ENCODE results near the gene CHST8. TPM values are rescaled to one million over a fixed set of nuclear protein-coding genes. Genes with fewer than 3 reads are reported as not detected.

CHST8 gene
- total RNA-seq, 1 experiment from 2014 or later = 2.3 TPM

GRCh38 chr19:33780746-33781145 lies 159.0 kb downstream of the CHST8 start:
- Histone ChIP-seq H3K27me3 (replicated peaks; ENCODE audit: insufficient read depth, low read depth, low read length, poor library complexity) (peaks cover 4% of the 10 kb centered on the region), H3K9me3 (ENCODE audit: low read depth, low read length, poor library complexity, severe bottlenecking) (no peaks in the 10 kb centered on the region), H3K27ac (ENCODE audit: low read depth, low read length, poor library complexity, severe bottlenecking) (no peak overlapping the region), H3K4me3 (ENCODE audit: low read depth, low read length, poor library complexity, severe bottlenecking) (no peak overlapping the region), H3K36me3 (ENCODE audit: insufficient read depth, low read length, poor library complexity, severe bottlenecking) (no peaks in the 10 kb centered on the region), H3K4me1 (ENCODE audit: insufficient read depth, low read length, poor library complexity, severe bottlenecking) (peaks cover 6% of the 10 kb centered on the region)
- ChIA-PET POLR2A (ENCODE audit: low non-redundant PET) (no interaction called here), CTCF (no interaction called here)
- peak; percentile 21 for DNase-seq (ENCODE audit: low spot score)
- TF ChIP-seq CTCF (conservative IDR thresholded peaks at IDR 0.05; ENCODE audit: low read depth, low read length) (no peak), EZH2 (IDR thresholded peaks at IDR 0.05; ENCODE audit: borderline replicate concordance, low read depth, low read length, poor library complexity, severe bottlenecking) (no peak)
- intact Hi-C loops (cut with micrococcal nuclease; ENCODE audit: unreplicated experiment) = no loop called here
- no TSS peak for BruUV-seq (replicated peaks)

- H3K4me1 ChIP-seq (ENCODE audit: insufficient read depth, low read length, poor library complexity, severe bottlenecking) = peaks cover 6% of the 10 kb centered on the region
- H3K27ac ChIP-seq (ENCODE audit: low read depth, low read length, poor library complexity, severe bottlenecking) = no peak overlapping the region
- POLR2A ChIA-PET (ENCODE audit: low non-redundant PET) = no interaction called here
- H3K4me3 ChIP-seq (ENCODE audit: low read depth, low read length, poor library complexity, severe bottlenecking) = no peak overlapping the region
- no peaks in the 10 kb centered on the region for H3K36me3 ChIP-seq (ENCODE audit: insufficient read depth, low read length, poor library complexity, severe bottlenecking)
- intact Hi-C loops (cut with micrococcal nuclease; ENCODE audit: unreplicated experiment) = no loop called here
- CTCF ChIA-PET = no interaction called here
- no peak for TF ChIP-seq EZH2 (IDR thresholded peaks at IDR 0.05; ENCODE audit: borderline replicate concordance, low read depth, low read length, poor library complexity, severe bottlenecking)
- TF ChIP-seq CTCF (conservative IDR thresholded peaks at IDR 0.05; ENCODE audit: low read depth, low read length) = no peak
- no peak for DNase-seq (ENCODE audit: low spot score)
- no TSS peak for BruUV-seq (replicated peaks)
- no peaks in the 10 kb centered on the region for H3K9me3 ChIP-seq (ENCODE audit: low read depth, low read length, poor library complexity, severe bottlenecking)
- peaks cover 7% of the 10 kb centered on the region for H3K27me3 ChIP-seq (replicated peaks; ENCODE audit: insufficient read depth, low read depth, low read length, poor library complexity)
Measured at GRCh38 chr19:33781415-33781935, 159.7 kb downstream of the CHST8 start.

- no peak for TF ChIP-seq EZH2 (IDR thresholded peaks at IDR 0.05; ENCODE audit: borderline replicate concordance, low read depth, low read length, poor library complexity, severe bottlenecking)
- no peak for TF ChIP-seq CTCF (conservative IDR thresholded peaks at IDR 0.05; ENCODE audit: low read depth, low read length)
- H3K4me1 ChIP-seq (ENCODE audit: insufficient read depth, low read length, poor library complexity, severe bottlenecking) = peaks cover 6% of the 10 kb centered on the region
- H3K4me3 ChIP-seq (ENCODE audit: low read depth, low read length, poor library complexity, severe bottlenecking) = no peak overlapping the region
- H3K27me3 ChIP-seq (replicated peaks; ENCODE audit: insufficient read depth, low read depth, low read length, poor library complexity) = peaks cover 9% of the 10 kb centered on the region
- H3K9me3 ChIP-seq (ENCODE audit: low read depth, low read length, poor library complexity, severe bottlenecking) = no peaks in the 10 kb centered on the region
- no peaks in the 10 kb centered on the region for H3K36me3 ChIP-seq (ENCODE audit: insufficient read depth, low read length, poor library complexity, severe bottlenecking)
- CTCF ChIA-PET = no interaction called here
- H3K27ac ChIP-seq (ENCODE audit: low read depth, low read length, poor library complexity, severe bottlenecking) = no peak overlapping the region
- DNase-seq (ENCODE audit: low spot score) = no peak
- no TSS peak for BruUV-seq (replicated peaks)
- POLR2A ChIA-PET (ENCODE audit: low non-redundant PET) = no interaction called here
- intact Hi-C loops (cut with micrococcal nuclease; ENCODE audit: unreplicated experiment) = no loop called here
Measured at GRCh38 chr19:33781996-33782395, 160.2 kb downstream of the CHST8 start.

All from A673 (cell line).